Stimulated activated CD4-positive, alpha-beta T cell treated with anti-CD3 and anti-CD28 coated beads, Interleukin-1b, Interleukin-23, amount 100 ng/mL, for 4 hours (primary cell): Measurements from ENCODE around the gene FHIP1A.

Experiments
- DNase-seq, 2 donors: peaks; one replicate each; pipeline ENCODE4 v3.0.0-alpha.2; 2020; ENCODE audit warnings: low read depth in 2 of 2

Gene FHIP1A

GRCh38 chr4:151458148-151458547 is 49.2 kb downstream of the FHIP1A start:
- no peak for DNase-seq
